Heart left ventricle (tissue), 13 donors: ENCODE data around the gene WNK2.

ENCODE experiments used
- CTCF ChIP-seq, 12 donors: fragments of 200-600 bp; sonication (generic) in 4 of 12; IDR thresholded peaks; one replicate each; pipeline versions ENCODE4 v1.5.0 to v1.8.0; 2018 to 2022; ENCODE audit warnings: antibody characterized with exemption in 12 of 12, mild to moderate bottlenecking in 5 of 12
- POLR2A ChIP-seq, 2 donors: fragments of 450-650 bp; IDR thresholded peaks; one replicate each; pipeline ENCODE4 v1.6.1; 2017; ENCODE audit warnings: antibody characterized with exemption in 2 of 2, mild to moderate bottlenecking in 2 of 2, moderate library complexity in 2 of 2
- donor health status: ischemic (EF 13 %, LVEDD 7.1; RV severe dilation, severe dysfunction).
- donor health status: DM: no; HTN: yes; CAD: no.
- donor health status: DM: no; HTN: no; CAD: no.
- donor health status: ischemic (EF 25% LVEDD 6.9; RV normal size, moderate dysfunction).
- donor health status: ischemic (EF 25% LVEDD 5.7; RV mildly dilated, moderate dysfunction).
- donor health status: ischemic (EF 35%, LVEDD 5.7; RV mildly dilated, moderate dysfunction).
- donor health status: nonischemic (EF 11% LVEDD 7.7; RV severe dilation, severe dysfunction).
- donor health status: DM: yes; HTN: yes; CAD: no.
- donor health status: PGD.
- donor health status: ischemic (EF 29% LVEDD 5.4; RV normal size, mild dysfunction).
- donor health status: nonischemic (EF 23%, LVEDD 6.1; RV moderate dilation, normal function).

GRCh38 chr9:93168581-93168980 lies 15.4 kb upstream of the WNK2 start:
- no peak for TF ChIP-seq CTCF (IDR thresholded peaks at IDR 0.05)
- no peak for TF ChIP-seq POLR2A (IDR thresholded peaks at IDR 0.05)
